Uterus (tissue), 4 donors: Measurements from ENCODE around the gene SSBP3. TPM values are rescaled to one million over a fixed set of nuclear protein-coding genes. Genes with fewer than 3 reads are reported as not detected.

Experiments used
- DNase-seq, 2 donors: peaks; one replicate each; pipeline ENCODE4 v3.0.0-alpha.2; 2019 to 2020
- H3K27ac ChIP-seq, 2 donors: fragments of 200-600 bp; sonication (generic); 1 replicate in 1 of 2; 2 replicates in 1 of 2; pipeline ENCODE4 v1.5.1; 2016 to 2018
- H3K27me3 ChIP-seq, 2 donors: fragments of 200-600 bp; sonication (generic); one replicate each; pipeline ENCODE4 v1.5.1; 2018 to 2019; ENCODE audit warnings: control low read depth in 1 of 2
- H3K36me3 ChIP-seq, 2 donors: fragments of 200-600 bp; sonication (generic); one replicate each; pipeline ENCODE4 v1.5.1; 2019; ENCODE audit warnings: control low read depth in 1 of 2
- H3K4me1 ChIP-seq, 2 donors: fragments of 200-600 bp; sonication (generic); one replicate each; pipeline ENCODE4 v1.5.1; 2018 to 2019; ENCODE audit warnings: control low read depth in 1 of 2
- H3K4me3 ChIP-seq, 2 donors: fragments of 200-600 bp; sonication (generic); 1 replicate in 1 of 2; 2 replicates in 1 of 2; pipeline ENCODE4 v1.5.1; 2018 to 2019; ENCODE audit warnings: mild to moderate bottlenecking in 1 of 2
- H3K9me3 ChIP-seq, 2 donors: fragments of 200-600 bp; sonication (generic); one replicate each; pipeline ENCODE4 v1.5.1; 2019; ENCODE audit warnings: control low read depth in 1 of 2
- CTCF ChIP-seq, 4 experiments: fragments of 200-600 bp in 2 of 4; fragments of 450-650 bp in 2 of 4; sonication (generic) in 2 of 4; IDR thresholded peaks; one replicate each; pipeline ENCODE4 v1.5.1; 2016 to 2019; ENCODE audit warnings: antibody characterized with exemption in 4 of 4, mild to moderate bottlenecking in 2 of 4, moderate library complexity in 1 of 4
- POLR2A ChIP-seq, 2 donors: fragments of 450-650 bp; IDR thresholded peaks; one replicate each; pipeline ENCODE4 v1.6.1; 2016; ENCODE audit warnings: antibody characterized with exemption in 2 of 2, mild to moderate bottlenecking in 1 of 2, moderate library complexity in 1 of 2
- intact Hi-C: fragments of 100-400 bp; cut with DNase I; formaldehyde crosslinking; loops from one replicate; pipeline ENCODE4 v1.15.1; 2023; ENCODE audit warnings: low total_unique reads
- total RNA-seq, 4 donors: library from RNA; depleted of rRNA in 3 of 4; stranded (reverse); fragments of >200 nt in 3 of 4; gene quantifications; one replicate each; pipeline versions ENCODE4 v1.1.0 to v1.2.4, GENCODE V29; 2014 to 2023
- donor health status: DM: yes; HTN: yes; CAD: no.

The SSBP3 gene
- total RNA-seq, 4 donors from 2014 or later: 19.7 to 125 (median 31.4) TPM

- Histone ChIP-seq H3K27me3 (no peaks in the 10 kb centered on the region), H3K27ac (no peak overlapping the region), H3K36me3 (no peaks in the 10 kb centered on the region), H3K4me3 (no peak overlapping the region), H3K4me1 (peaks cover 0 to 8% of the 10 kb centered on the region in 2 donors), H3K9me3 (no peaks in the 10 kb centered on the region)
- DNase-seq: no peak
- intact Hi-C loops: no loop called here
- no peak for TF ChIP-seq CTCF (IDR thresholded peaks at IDR 0.05)
Measured at GRCh38 chr1:54345116-54345515, 61.1 kb downstream of the SSBP3 start.

- peak overlapping the region in 1 of 2 donors; percentile 22 for H3K27ac ChIP-seq
- DNase-seq: no peak
- H3K27me3 ChIP-seq: no peaks in the 10 kb centered on the region
- intact Hi-C loops: no loop called here
- TF ChIP-seq POLR2A (IDR thresholded peaks at IDR 0.05): no peak
- H3K4me3 ChIP-seq: no peak overlapping the region
- H3K9me3 ChIP-seq: no peaks in the 10 kb centered on the region
- peaks cover 3 to 5% of the 10 kb centered on the region in 2 donors for H3K4me1 ChIP-seq
- H3K36me3 ChIP-seq: no peaks in the 10 kb centered on the region
Measured at GRCh38 chr1:54342742-54343687, 63.2 kb downstream of the SSBP3 start.

GRCh38 chr1:54342288-54342687, 63.9 kb downstream of the SSBP3 start:
- H3K4me1 ChIP-seq: peaks cover 3 to 5% of the 10 kb centered on the region in 2 donors

GRCh38 chr1:54341763-54342162, 64.4 kb downstream of the SSBP3 start:
- TF ChIP-seq POLR2A (IDR thresholded peaks at IDR 0.05) (no peak), CTCF (IDR thresholded peaks at IDR 0.05) (no peak)
- intact Hi-C loops: no loop called here
- Histone ChIP-seq H3K27ac (no peak overlapping the region), H3K4me3 (no peak overlapping the region), H3K27me3 (no peaks in the 10 kb centered on the region), H3K9me3 (no peaks in the 10 kb centered on the region), H3K36me3 (no peaks in the 10 kb centered on the region), H3K4me1 (peaks cover 3 to 5% of the 10 kb centered on the region in 2 donors)
- DNase-seq: no peak

More at GRCh38 chr1:54342288-54342687, 63.9 kb downstream of the SSBP3 start:
- Histone ChIP-seq H3K27ac (peak overlapping the region in 1 of 2 donors; percentile 22), H3K36me3 (no peaks in the 10 kb centered on the region), H3K9me3 (no peaks in the 10 kb centered on the region), H3K27me3 (no peaks in the 10 kb centered on the region), H3K4me3 (no peak overlapping the region)
- intact Hi-C loops: no loop called here
- no peak for DNase-seq
- TF ChIP-seq CTCF (IDR thresholded peaks at IDR 0.05) (no peak), POLR2A (IDR thresholded peaks at IDR 0.05) (no peak)

GRCh38 chr1:54340878-54341277, 65.3 kb downstream of the SSBP3 start:
- H3K27me3 ChIP-seq: no peaks in the 10 kb centered on the region
- H3K4me3 ChIP-seq: no peak overlapping the region
- no peak for TF ChIP-seq POLR2A (IDR thresholded peaks at IDR 0.05)
- no peaks in the 10 kb centered on the region for H3K9me3 ChIP-seq
- no peak overlapping the region for H3K27ac ChIP-seq
- DNase-seq: no peak
- peaks cover 3 to 5% of the 10 kb centered on the region in 2 donors for H3K4me1 ChIP-seq
- H3K36me3 ChIP-seq: no peaks in the 10 kb centered on the region
- intact Hi-C loops: no loop called here

GRCh38 chr1:54340434-54340833, 65.8 kb downstream of the SSBP3 start:
- no peaks in the 10 kb centered on the region for H3K27me3 ChIP-seq
- no peak for TF ChIP-seq CTCF (IDR thresholded peaks at IDR 0.05)
- no peak for TF ChIP-seq POLR2A (IDR thresholded peaks at IDR 0.05)
- DNase-seq: no peak
- no peaks in the 10 kb centered on the region for H3K9me3 ChIP-seq
- H3K27ac ChIP-seq: no peak overlapping the region
- intact Hi-C loops: no loop called here
- no peaks in the 10 kb centered on the region for H3K36me3 ChIP-seq
- peaks cover 3 to 5% of the 10 kb centered on the region in 2 donors for H3K4me1 ChIP-seq
- H3K4me3 ChIP-seq: no peak overlapping the region
